SW480 (cell line): Measurements from ENCODE around the gene SMURF2.
A peak's percentile ranks its signal among the peaks of the same experiment; 100 is the strongest.
"Not testable (repeated sequence)": the region's sequence is repeated elsewhere in the genome, so short reads cannot be mapped to it uniquely, and the experiment has no call there.

Source experiments
- DNase-seq: peaks from one replicate; pipeline ENCODE4 v3.0.0-alpha.2; 2016; ENCODE audit warnings: low spot score

The SMURF2 gene

GRCh38 chr17:64664299-64664981 lies 2.3 kb upstream of the SMURF2 start:
- DNase-seq: peak; percentile 27

GRCh38 chr17:64663836-64664235 lies 1.7 kb upstream of the SMURF2 start:
- DNase-seq: not testable (repeated sequence)

- peak; percentile 92 for DNase-seq
These were observed 764 bp upstream of the SMURF2 start for GRCh38 chr17:64662774-64663367.

- DNase-seq: no peak
These were observed 456 bp downstream of the SMURF2 start for GRCh38 chr17:64661726-64661975.

GRCh38 chr17:64660978-64661725 lies 955 bp downstream of the SMURF2 start:
- DNase-seq: peak; percentile 68

- DNase-seq: peak; percentile 87
These were observed 1.7 kb downstream of the SMURF2 start for GRCh38 chr17:64660195-64660977.

GRCh38 chr17:64658931-64659330 lies 3.2 kb downstream of the SMURF2 start:
- peak; percentile 60 for DNase-seq

- DNase-seq: no peak
These were observed 4.4 kb downstream of the SMURF2 start for GRCh38 chr17:64657610-64658125.

GRCh38 chr17:64655704-64656103 lies 6.4 kb downstream of the SMURF2 start:
- no peak for DNase-seq

- DNase-seq: no peak
These were observed 8.1 kb downstream of the SMURF2 start for GRCh38 chr17:64653985-64654355.

- DNase-seq: no peak
These were observed 8.7 kb downstream of the SMURF2 start for GRCh38 chr17:64653325-64653984.

- DNase-seq: no peak
These were observed 10.2 kb downstream of the SMURF2 start for GRCh38 chr17:64651889-64652288.

- no peak for DNase-seq
These were observed 13.9 kb downstream of the SMURF2 start for GRCh38 chr17:64648234-64648633.

GRCh38 chr17:64647817-64648216 lies 14.3 kb downstream of the SMURF2 start:
- no peak for DNase-seq

- no peak for DNase-seq
These were observed 22.6 kb downstream of the SMURF2 start for GRCh38 chr17:64639516-64639915.

- no peak for DNase-seq
These were observed 23.4 kb downstream of the SMURF2 start for GRCh38 chr17:64638552-64639203.

GRCh38 chr17:64635647-64636305 lies 26.3 kb downstream of the SMURF2 start:
- no peak for DNase-seq

- DNase-seq: no peak
These were observed 27.9 kb downstream of the SMURF2 start for GRCh38 chr17:64634218-64634617.

GRCh38 chr17:64632606-64633005 lies 29.5 kb downstream of the SMURF2 start:
- DNase-seq: no peak

- no peak for DNase-seq
These were observed 29.9 kb downstream of the SMURF2 start for GRCh38 chr17:64632194-64632593.
